ENCODE data around the gene RGP1.

- TF ChIP-seq CTCF (IDR thresholded peaks at IDR 0.05) (no peak), POLR2A (IDR thresholded peaks at IDR 0.05) (no peak)
Measured at GRCh38 chr9:35763181-35763580, 14.1 kb downstream of the RGP1 start.

Data from testis (tissue), 2 donors.